Peyer's patch (tissue), 4 donors: Measurements from ENCODE around the gene ENAH.

Experiments used
- CTCF ChIP-seq, 6 experiments: fragments of 450-650 bp in 4 of 6; fragments of 200-600 bp in 2 of 6; sonication (generic) in 1 of 6; IDR thresholded peaks; one replicate each; pipeline ENCODE4 v1.5.1; 2017 to 2019; ENCODE audit warnings: antibody characterized with exemption in 6 of 6, mild to moderate bottlenecking in 3 of 6, moderate library complexity in 1 of 6
- POLR2A ChIP-seq, 2 donors: fragments of 450-650 bp; IDR thresholded peaks; one replicate each; pipeline ENCODE4 v1.5.1; 2017; ENCODE audit warnings: antibody characterized with exemption in 2 of 2, mild to moderate bottlenecking in 2 of 2, moderate library complexity in 2 of 2

DNA sequence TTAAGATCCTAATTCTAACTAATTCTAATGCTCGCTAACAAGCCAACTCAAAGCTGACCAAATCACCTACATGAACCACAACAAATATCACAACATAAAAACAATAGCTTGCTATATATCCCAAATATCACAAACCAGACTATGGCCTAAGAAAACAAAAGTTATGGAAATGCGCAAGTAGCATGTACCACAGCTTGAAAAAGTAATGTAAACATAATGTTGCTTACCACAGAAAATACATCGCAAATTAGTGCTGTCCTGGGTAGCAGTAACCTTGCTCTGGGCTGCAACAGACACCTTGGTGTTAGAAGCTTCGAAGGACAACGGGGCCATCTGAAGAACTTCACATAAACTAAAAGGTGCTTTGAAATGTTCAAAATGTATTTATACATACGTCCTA lies 117.6 kb downstream of the ENAH start:
- TF ChIP-seq POLR2A (IDR thresholded peaks at IDR 0.05) (no peak), CTCF (IDR thresholded peaks at IDR 0.05) (no peak)
